Measurements from ENCODE around the gene ECE1. TPM values are rescaled to one million over a fixed set of nuclear protein-coding genes. Genes with fewer than 3 reads are reported as not detected.

ECE1 gene
- total and polyA plus RNA-seq, 2 of the 13 experiments (the other 11 are each of a cell fraction or from before 2014, with no cell fraction given), result 13.5 to 21.2 TPM

- TF ChIP-seq CHD2 (IDR thresholded peaks at IDR 0.05; ENCODE audit: low read depth, low read length), result no peak
- TF ChIP-seq ZMYM4 (CRISPR knock-in tag; IDR thresholded peaks at IDR 0.05), result peak; percentile 58
- TF ChIP-seq SKI (IDR thresholded peaks at IDR 0.05; ENCODE audit: partially characterized antibody), result peak; percentile 11
- peak; percentile 55; the same call in 1 of the 2 replicates for TF ChIP-seq ZBTB20 (CRISPR knock-in tag; IDR thresholded peaks at IDR 0.05; ENCODE audit: borderline replicate concordance, low read depth)
- peak; percentile 85 for TF ChIP-seq ZFX (CRISPR knock-in tag; IDR thresholded peaks at IDR 0.05; ENCODE audit: low read depth)
- peak; percentile 68 for TF ChIP-seq SALL1 (CRISPR knock-in tag; IDR thresholded peaks at IDR 0.05)
- TF ChIP-seq MYC (CRISPR knock-in tag; IDR thresholded peaks at IDR 0.05; ENCODE audit: borderline replicate concordance), result peak; percentile 23; the same call in 1 of the 2 replicates
- peak; percentile 85 for TF ChIP-seq ZNF652 (CRISPR knock-in tag; IDR thresholded peaks at IDR 0.05; ENCODE audit: borderline replicate concordance, low read depth)
- TF ChIP-seq ZNF609 (CRISPR knock-in tag; IDR thresholded peaks at IDR 0.05; ENCODE audit: borderline replicate concordance), result peak; percentile 62; the same call in 1 of the 2 replicates
- peak; percentile 79 for TF ChIP-seq HNF4A (CRISPR knock-in tag; IDR thresholded peaks at IDR 0.05)
- TF ChIP-seq EP300 (IDR thresholded peaks at IDR 0.05; ENCODE audit: low read depth in 2 of 2, low read length in 2 of 2), result peak in 1 of 2 experiments; percentile 30; a peak in 1 of 4 replicates
- no peak for TF ChIP-seq EP300 (CRISPR knock-in tag; IDR thresholded peaks at IDR 0.05; ENCODE audit: borderline replicate concordance)
- TF ChIP-seq PHF21A (CRISPR knock-in tag; IDR thresholded peaks at IDR 0.05), result peak; percentile 52; the same call in 1 of the 2 replicates
- TF ChIP-seq NR2F6 (IDR thresholded peaks at IDR 0.05), result no peak; the same call in 1 of the 2 replicates
- TF ChIP-seq NR2F6 (CRISPR knock-in tag; IDR thresholded peaks at IDR 0.05), result peak; percentile 55
- 0 out of 2 replicates have a peak, but pooled peaks have one; percentile 35 for TF ChIP-seq ZNF230 (CRISPR knock-in tag; IDR thresholded peaks at IDR 0.05)
- TF ChIP-seq ZNF574 (CRISPR knock-in tag; IDR thresholded peaks at IDR 0.05), result 0 out of 2 replicates have a peak, but pooled peaks have one; percentile 15
- no peak for TF ChIP-seq FOXP1 (IDR thresholded peaks at IDR 0.05)
- TF ChIP-seq FOXP1 (CRISPR knock-in tag; IDR thresholded peaks at IDR 0.05), result peak; percentile 71
- peak; percentile 62 for TF ChIP-seq SAP130 (CRISPR knock-in tag; IDR thresholded peaks at IDR 0.05; ENCODE audit: low read depth)
- TF ChIP-seq FOXK1 (CRISPR knock-in tag; IDR thresholded peaks at IDR 0.05; ENCODE audit: borderline replicate concordance, low read depth), result peak; percentile 59; the same call in 1 of the 2 replicates
- TF ChIP-seq KDM6A (CRISPR knock-in tag; IDR thresholded peaks at IDR 0.05; ENCODE audit: low read depth), result peak; percentile 32; the same call in 1 of the 2 replicates
- peak; percentile 27; the same call in 1 of the 2 replicates for TF ChIP-seq FOXJ3 (CRISPR knock-in tag; IDR thresholded peaks at IDR 0.05; ENCODE audit: borderline replicate concordance)
- peak; percentile 46; the same call in 1 of the 2 replicates for TF ChIP-seq PPARG (CRISPR knock-in tag; conservative IDR thresholded peaks at IDR 0.05)
Observed at GRCh38 chr1:21271550-21271949, 18.7 kb downstream of the ECE1 start (continued).

Data from HepG2 (cell line).